ENCODE measurements around the gene RLF.

DNA sequence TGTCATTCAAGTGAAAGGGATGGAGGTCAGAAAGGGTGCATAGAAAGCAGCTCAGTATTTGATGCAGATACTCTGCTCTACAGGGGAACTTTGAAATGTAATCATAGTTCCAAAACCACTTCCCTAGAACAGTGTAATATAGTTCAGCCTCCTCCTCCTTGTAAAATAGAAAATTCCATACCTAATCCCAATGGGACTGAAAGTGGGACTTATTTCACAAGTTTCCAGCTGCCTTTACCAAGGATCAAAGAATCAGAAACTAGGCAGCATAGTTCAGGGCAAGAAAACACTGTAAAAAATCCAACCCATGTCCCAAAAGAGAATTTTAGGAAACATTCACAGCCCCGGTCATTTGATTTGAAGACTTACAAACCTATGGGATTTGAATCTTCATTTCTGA, 78.4 kb downstream of the RLF start:
- no peak for TF ChIP-seq POU5F1 (IDR thresholded peaks at IDR 0.05; ENCODE audit: low read depth, low read length)
- TF ChIP-seq SAP30 (IDR thresholded peaks at IDR 0.05; ENCODE audit: insufficient read depth, insufficient replicate concordance, low read length) = no peak
- no peak for TF ChIP-seq HDAC6 (IDR thresholded peaks at IDR 0.05; ENCODE audit: low read depth, low read length)
- TF ChIP-seq POLR2A (IDR thresholded peaks at IDR 0.05; ENCODE audit: control extremely low read depth in 1 of 2, low read depth in 2 of 2, low read length in 2 of 2) = no peak
- TF ChIP-seq, protein P1, sequence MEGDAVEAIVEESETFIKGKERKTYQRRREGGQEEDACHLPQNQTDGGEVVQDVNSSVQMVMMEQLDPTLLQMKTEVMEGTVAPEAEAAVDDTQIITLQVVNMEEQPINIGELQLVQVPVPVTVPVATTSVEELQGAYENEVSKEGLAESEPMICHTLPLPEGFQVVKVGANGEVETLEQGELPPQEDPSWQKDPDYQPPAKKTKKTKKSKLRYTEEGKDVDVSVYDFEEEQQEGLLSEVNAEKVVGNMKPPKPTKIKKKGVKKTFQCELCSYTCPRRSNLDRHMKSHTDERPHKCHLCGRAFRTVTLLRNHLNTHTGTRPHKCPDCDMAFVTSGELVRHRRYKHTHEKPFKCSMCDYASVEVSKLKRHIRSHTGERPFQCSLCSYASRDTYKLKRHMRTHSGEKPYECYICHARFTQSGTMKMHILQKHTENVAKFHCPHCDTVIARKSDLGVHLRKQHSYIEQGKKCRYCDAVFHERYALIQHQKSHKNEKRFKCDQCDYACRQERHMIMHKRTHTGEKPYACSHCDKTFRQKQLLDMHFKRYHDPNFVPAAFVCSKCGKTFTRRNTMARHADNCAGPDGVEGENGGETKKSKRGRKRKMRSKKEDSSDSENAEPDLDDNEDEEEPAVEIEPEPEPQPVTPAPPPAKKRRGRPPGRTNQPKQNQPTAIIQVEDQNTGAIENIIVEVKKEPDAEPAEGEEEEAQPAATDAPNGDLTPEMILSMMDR (IDR thresholded peaks at IDR 0.05; ENCODE audit: control extremely low read depth in 1 of 3, insufficient read depth in 1 of 3, low read depth in 1 of 3, low read length in 3 of 3) = no peak
- no peak for TF ChIP-seq SRF (IDR thresholded peaks at IDR 0.05; ENCODE audit: low read depth, low read length)
- TF ChIP-seq SP2 (IDR thresholded peaks at IDR 0.05; ENCODE audit: low read length) = no peak
- TF ChIP-seq CEBPB (IDR thresholded peaks at IDR 0.05; ENCODE audit: low read depth, low read length) = no peak
- TF ChIP-seq FOSL1 (IDR thresholded peaks at IDR 0.05; ENCODE audit: insufficient read depth, low read depth, low read length) = no peak
- no peak for TF ChIP-seq RAD21 (IDR thresholded peaks at IDR 0.05 in 1 of 2, conservative IDR thresholded peaks at IDR 0.05 in 1 of 2; ENCODE audit: low read depth in 2 of 2, low read length in 2 of 2)
- no peak for TF ChIP-seq EZH2 (IDR thresholded peaks at IDR 0.05; ENCODE audit: low read depth, low read length, severe bottlenecking)
- no peak for TF ChIP-seq GABPA (IDR thresholded peaks at IDR 0.05; ENCODE audit: borderline replicate concordance, insufficient read depth, low read length)
- no peak for TF ChIP-seq TAF1 (IDR thresholded peaks at IDR 0.05; ENCODE audit: low read depth, low read length)
- no peak for TF ChIP-seq TCF12 (IDR thresholded peaks at IDR 0.05; ENCODE audit: low read depth, low read length)
